Measurements from ENCODE around the gene MANEAL.

The MANEAL gene

DNA sequence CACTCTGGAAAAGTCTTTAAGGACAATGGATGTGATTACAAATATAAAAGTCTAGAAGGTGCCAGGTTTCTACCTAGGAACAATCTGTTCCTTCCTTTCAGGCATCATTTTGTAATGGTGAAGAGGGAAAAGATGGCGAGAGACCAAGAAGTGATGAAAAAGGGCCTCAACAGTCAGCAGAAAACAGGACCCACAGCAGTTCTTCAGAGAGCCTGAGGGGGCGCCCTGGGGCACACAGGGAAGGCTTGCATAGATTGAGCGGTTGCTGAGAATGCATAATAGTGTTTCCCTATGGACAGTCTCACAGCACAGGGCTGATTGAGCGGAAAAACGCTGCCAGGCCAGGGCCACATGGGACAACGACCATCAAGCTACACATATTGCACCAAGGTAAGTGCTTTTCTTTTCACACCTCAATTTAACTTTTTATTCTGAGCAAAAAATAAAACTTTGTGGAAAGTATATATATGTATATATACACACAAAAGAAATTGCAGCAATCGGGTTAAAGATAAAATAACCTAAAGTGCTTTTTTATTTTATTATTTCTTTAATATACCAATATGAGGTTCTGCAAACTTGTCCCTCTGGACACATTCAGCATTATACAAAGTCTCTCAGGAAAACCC is 17.5 kb downstream of the MANEAL start:
- TF ChIP-seq, protein P1, sequence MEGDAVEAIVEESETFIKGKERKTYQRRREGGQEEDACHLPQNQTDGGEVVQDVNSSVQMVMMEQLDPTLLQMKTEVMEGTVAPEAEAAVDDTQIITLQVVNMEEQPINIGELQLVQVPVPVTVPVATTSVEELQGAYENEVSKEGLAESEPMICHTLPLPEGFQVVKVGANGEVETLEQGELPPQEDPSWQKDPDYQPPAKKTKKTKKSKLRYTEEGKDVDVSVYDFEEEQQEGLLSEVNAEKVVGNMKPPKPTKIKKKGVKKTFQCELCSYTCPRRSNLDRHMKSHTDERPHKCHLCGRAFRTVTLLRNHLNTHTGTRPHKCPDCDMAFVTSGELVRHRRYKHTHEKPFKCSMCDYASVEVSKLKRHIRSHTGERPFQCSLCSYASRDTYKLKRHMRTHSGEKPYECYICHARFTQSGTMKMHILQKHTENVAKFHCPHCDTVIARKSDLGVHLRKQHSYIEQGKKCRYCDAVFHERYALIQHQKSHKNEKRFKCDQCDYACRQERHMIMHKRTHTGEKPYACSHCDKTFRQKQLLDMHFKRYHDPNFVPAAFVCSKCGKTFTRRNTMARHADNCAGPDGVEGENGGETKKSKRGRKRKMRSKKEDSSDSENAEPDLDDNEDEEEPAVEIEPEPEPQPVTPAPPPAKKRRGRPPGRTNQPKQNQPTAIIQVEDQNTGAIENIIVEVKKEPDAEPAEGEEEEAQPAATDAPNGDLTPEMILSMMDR (conservative IDR thresholded peaks at IDR 0.05; ENCODE audit: low read depth, low read length) = peak; percentile 90
- no peaks in the 10 kb centered on the region for H3K36me3 ChIP-seq (ENCODE audit: insufficient read depth)

DNA sequence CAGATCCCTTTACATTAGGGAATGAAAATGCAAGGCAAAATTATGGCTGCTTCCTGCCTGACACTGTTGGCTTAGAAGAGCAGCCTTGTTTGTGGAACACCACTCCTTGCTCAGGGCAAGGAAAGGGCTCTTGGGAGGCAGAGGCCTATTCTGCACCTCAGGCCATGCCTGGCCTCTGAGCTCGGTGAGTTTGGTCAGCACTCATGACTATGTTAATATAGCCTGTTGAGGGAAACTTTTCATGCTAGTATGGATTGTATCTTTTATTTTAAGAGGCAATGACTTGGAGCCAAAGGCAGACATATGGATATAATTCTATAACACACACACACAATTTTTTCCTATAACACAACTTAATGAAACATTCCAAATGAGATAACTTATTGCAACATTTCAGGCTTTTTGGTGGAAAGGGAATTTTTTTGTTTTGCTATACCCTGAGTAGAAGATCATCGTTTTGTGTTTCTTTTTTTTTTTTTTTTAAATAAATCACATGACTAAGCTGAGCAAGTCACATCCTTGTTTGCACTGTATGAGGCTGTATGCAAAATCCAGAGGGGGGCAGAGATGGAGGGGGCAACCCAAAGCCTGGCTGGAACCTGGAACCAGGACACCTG is 20.0 kb downstream of the MANEAL start:
- Histone ChIP-seq H3K4me3 (IDR thresholded peaks at IDR 0.05; ENCODE audit: insufficient read depth, low read depth, low read length) (no peak overlapping the region), H3K36me3 (ENCODE audit: insufficient read depth) (no peaks in the 10 kb centered on the region), H3K27me3 (ENCODE audit: insufficient read depth, low read depth) (no peaks in the 10 kb centered on the region), H2AFZ (ENCODE audit: low read depth) (no peak overlapping the region), H3K79me2 (ENCODE audit: insufficient read depth, low read depth) (no peaks in the 10 kb centered on the region; the same call in 1 of the 2 replicates), H3K9ac (no peak overlapping the region), H3K4me1 (ENCODE audit: low read depth, poor library complexity, severe bottlenecking) (peaks cover 31% of the 10 kb centered on the region), H4K20me1 (ENCODE audit: insufficient read depth) (no peaks in the 10 kb centered on the region), H3K4me2 (no peak overlapping the region), H3K27ac (no peak overlapping the region)
- TF ChIP-seq, protein P1 (conservative IDR thresholded peaks at IDR 0.05; ENCODE audit: low read depth, low read length) = no peak

More for the DNA sequence above, 17.5 kb downstream of the MANEAL start:
- H3K27me3 ChIP-seq (ENCODE audit: insufficient read depth, low read depth) = no peaks in the 10 kb centered on the region
- peaks cover 39% of the 10 kb centered on the region for H3K4me1 ChIP-seq (ENCODE audit: low read depth, poor library complexity, severe bottlenecking)
- H4K20me1 ChIP-seq (ENCODE audit: insufficient read depth) = peaks cover 9% of the 10 kb centered on the region
- H3K4me3 ChIP-seq (IDR thresholded peaks at IDR 0.05; ENCODE audit: insufficient read depth, low read depth, low read length) = no peak overlapping the region
- H2AFZ ChIP-seq (ENCODE audit: low read depth) = no peak overlapping the region
- peaks cover 15% of the 10 kb centered on the region for H3K79me2 ChIP-seq (ENCODE audit: insufficient read depth, low read depth)
- H3K9ac ChIP-seq = no peak overlapping the region
- H3K27ac ChIP-seq = no peak overlapping the region
- H3K4me2 ChIP-seq = no peak overlapping the region

DNA sequence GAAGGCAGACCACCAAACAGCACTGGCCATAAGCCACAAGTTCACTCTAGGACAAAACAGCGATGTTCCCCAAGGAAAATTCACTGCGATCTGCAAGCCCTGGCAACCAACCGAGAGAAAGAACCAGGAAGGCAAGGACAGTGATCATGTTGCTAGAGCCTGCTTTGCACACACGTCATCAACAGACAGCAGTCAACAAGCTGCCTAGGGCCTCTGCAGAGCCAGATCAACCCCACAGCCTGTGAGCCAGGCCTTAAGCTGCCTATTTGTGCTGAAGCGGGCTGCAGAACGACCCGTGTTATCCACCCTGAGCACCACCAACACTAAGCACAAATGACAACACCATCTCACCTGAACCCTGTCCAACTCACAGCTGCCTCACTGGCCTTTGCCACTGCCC is 20.6 kb downstream of the MANEAL start:
- Histone ChIP-seq H3K36me3 (ENCODE audit: insufficient read depth) (no peaks in the 10 kb centered on the region), H3K4me1 (ENCODE audit: low read depth, poor library complexity, severe bottlenecking) (peaks cover 26% of the 10 kb centered on the region), H2AFZ (ENCODE audit: low read depth) (no peak overlapping the region), H3K4me2 (no peak overlapping the region), H3K27me3 (ENCODE audit: insufficient read depth, low read depth) (no peaks in the 10 kb centered on the region), H3K27ac (no peak overlapping the region), H3K79me2 (ENCODE audit: insufficient read depth, low read depth) (no peaks in the 10 kb centered on the region; the same call in 1 of the 2 replicates), H4K20me1 (ENCODE audit: insufficient read depth) (no peaks in the 10 kb centered on the region), H3K9ac (no peak overlapping the region), H3K4me3 (IDR thresholded peaks at IDR 0.05; ENCODE audit: insufficient read depth, low read depth, low read length) (no peak overlapping the region)
- TF ChIP-seq, protein P1 (conservative IDR thresholded peaks at IDR 0.05; ENCODE audit: low read depth, low read length) = no peak

DNA sequence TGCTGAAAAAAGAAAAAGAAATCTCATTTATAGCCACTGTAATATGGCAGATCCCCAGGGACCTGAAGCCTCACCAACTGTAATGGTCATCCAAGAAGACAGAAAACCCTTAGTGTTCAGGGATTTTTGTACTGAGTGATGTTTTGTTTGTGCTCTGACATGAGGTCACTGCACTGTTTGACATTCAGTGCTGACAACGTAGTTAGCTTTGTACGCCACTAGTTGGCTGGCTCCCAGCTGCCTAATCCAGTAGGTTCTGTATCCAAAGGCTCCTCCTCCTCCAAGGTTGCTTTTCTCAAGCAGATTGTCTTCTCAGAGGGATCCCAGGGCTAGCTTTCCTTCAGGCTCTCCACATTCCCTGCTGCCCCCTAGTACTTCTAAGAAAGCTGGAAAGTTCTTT is 23.8 kb downstream of the MANEAL start:
- TF ChIP-seq, protein P1 (conservative IDR thresholded peaks at IDR 0.05; ENCODE audit: low read depth, low read length) = no peak
- 0 out of 2 replicates have a peak, but pooled peaks cover 3% of the 10 kb centered on the region for H3K36me3 ChIP-seq (ENCODE audit: insufficient read depth)

More for the DNA sequence above, 23.8 kb downstream of the MANEAL start:
- H3K4me3 ChIP-seq (IDR thresholded peaks at IDR 0.05; ENCODE audit: insufficient read depth, low read depth, low read length) = no peak overlapping the region
- no peaks in the 10 kb centered on the region for H3K27me3 ChIP-seq (ENCODE audit: insufficient read depth, low read depth)
- H3K27ac ChIP-seq = no peak overlapping the region
- H4K20me1 ChIP-seq (ENCODE audit: insufficient read depth) = no peaks in the 10 kb centered on the region
- no peaks in the 10 kb centered on the region for H3K4me1 ChIP-seq (ENCODE audit: low read depth, poor library complexity, severe bottlenecking)
- no peak overlapping the region for H3K9ac ChIP-seq
- no peaks in the 10 kb centered on the region for H3K79me2 ChIP-seq (ENCODE audit: insufficient read depth, low read depth)
- no peak overlapping the region for H2AFZ ChIP-seq (ENCODE audit: low read depth)
- H3K4me2 ChIP-seq = no peak overlapping the region

Measured in KMS-11 (cell line).